Hematopoietic multipotent progenitor cell treated with erythropoietin and hydrocortisone succinate and interleukin-3 and kit ligand, for 15 days (in vitro differentiated cells): ENCODE measurements around the gene KLF1.
"Not testable (repeated sequence)": the region's sequence is repeated elsewhere in the genome, so short reads cannot be mapped to it uniquely, and the experiment has no call there.

Experiments used
- DNase-seq: peaks from one replicate; pipeline ENCODE4 v3.0.0-alpha.2; 2015; ENCODE audit warnings: low spot score

The KLF1 gene

GRCh38 chr19:12867120-12868099, 19.6 kb downstream of the KLF1 start:
- peak; percentile 72 for DNase-seq

- DNase-seq, result no peak
Measured at GRCh38 chr19:12866416-12867119, 20.4 kb downstream of the KLF1 start.

- no peak for DNase-seq
Measured at GRCh38 chr19:12865746-12866415, 21.1 kb downstream of the KLF1 start.

GRCh38 chr19:12864721-12865715, 22.0 kb downstream of the KLF1 start:
- peak; percentile 49 for DNase-seq

- DNase-seq, result no peak
Measured at GRCh38 chr19:12864143-12864542, 22.9 kb downstream of the KLF1 start.

- DNase-seq, result no peak
Measured at GRCh38 chr19:12859546-12859945, 27.5 kb downstream of the KLF1 start.

GRCh38 chr19:12858041-12858928, 28.7 kb downstream of the KLF1 start:
- DNase-seq, result no peak

- DNase-seq, result no peak
Measured at GRCh38 chr19:12856653-12857052, 30.3 kb downstream of the KLF1 start.

- DNase-seq, result peak; percentile 80
Measured at GRCh38 chr19:12847159-12848139, 39.6 kb downstream of the KLF1 start.

- DNase-seq, result not testable (repeated sequence)
Measured at GRCh38 chr19:12846613-12847012, 40.4 kb downstream of the KLF1 start.

GRCh38 chr19:12843999-12844732, 42.8 kb downstream of the KLF1 start:
- DNase-seq, result no peak

- no peak for DNase-seq
Measured at GRCh38 chr19:12843328-12843727, 43.7 kb downstream of the KLF1 start.

- DNase-seq, result no peak
Measured at GRCh38 chr19:12842511-12842910, 44.5 kb downstream of the KLF1 start.

GRCh38 chr19:12841094-12841493, 45.9 kb downstream of the KLF1 start:
- DNase-seq, result peak; percentile 52

- peak; percentile 88 for DNase-seq
Measured at GRCh38 chr19:12840091-12841079, 46.6 kb downstream of the KLF1 start.

- DNase-seq, result no peak
Measured at GRCh38 chr19:12838886-12839756, 47.9 kb downstream of the KLF1 start.
